Hematopoietic multipotent progenitor cell treated with erythropoietin and hydrocortisone succinate and interleukin-3 and kit ligand, for 6 days (in vitro differentiated cells): ENCODE results near the gene C2CD5.
"Not testable (repeated sequence)": the region's sequence is repeated elsewhere in the genome, so short reads cannot be mapped to it uniquely, and the experiment has no call there.

ENCODE experiments used
- DNase-seq: peaks from one replicate; pipeline ENCODE4 v3.0.0-alpha.2; 2015

The C2CD5 gene

DNA sequence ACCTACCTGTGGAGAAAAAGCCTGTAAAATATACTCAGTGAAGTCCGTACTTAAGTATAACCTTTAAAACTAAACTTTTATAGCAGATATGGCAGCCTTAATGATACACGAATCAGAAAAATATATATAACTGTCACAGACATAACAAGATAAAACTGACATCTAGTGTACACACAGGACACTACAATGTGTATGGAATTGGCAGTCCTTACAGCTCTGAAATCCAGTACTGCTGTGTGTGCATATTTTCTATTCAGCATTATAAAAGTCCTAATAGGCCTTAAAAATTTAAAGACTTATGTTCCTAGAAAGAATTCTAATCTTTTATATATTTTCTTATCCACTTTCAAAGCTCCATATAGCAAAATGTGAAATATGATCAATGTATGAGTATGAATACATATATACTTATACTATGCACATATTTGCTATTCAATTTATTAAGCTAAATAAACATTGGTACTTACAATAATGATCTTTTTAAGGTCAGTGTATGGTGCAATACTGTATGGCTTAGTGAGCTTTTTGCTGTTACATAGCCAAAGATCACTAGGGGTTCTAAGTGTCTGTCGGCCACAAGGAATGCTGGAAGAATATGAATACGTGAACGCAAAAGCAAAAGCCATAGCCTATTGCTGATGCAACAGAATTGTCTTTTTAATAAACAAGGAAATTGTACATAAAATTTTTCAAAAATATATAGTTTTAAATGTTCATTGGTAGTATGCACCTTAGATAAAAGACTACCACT lies 69.2 kb downstream of the C2CD5 start:
- no peak for DNase-seq

- DNase-seq: no peak
These were observed 71.1 kb downstream of the C2CD5 start for GRCh38 chr12:22473212-22473611.

DNA sequence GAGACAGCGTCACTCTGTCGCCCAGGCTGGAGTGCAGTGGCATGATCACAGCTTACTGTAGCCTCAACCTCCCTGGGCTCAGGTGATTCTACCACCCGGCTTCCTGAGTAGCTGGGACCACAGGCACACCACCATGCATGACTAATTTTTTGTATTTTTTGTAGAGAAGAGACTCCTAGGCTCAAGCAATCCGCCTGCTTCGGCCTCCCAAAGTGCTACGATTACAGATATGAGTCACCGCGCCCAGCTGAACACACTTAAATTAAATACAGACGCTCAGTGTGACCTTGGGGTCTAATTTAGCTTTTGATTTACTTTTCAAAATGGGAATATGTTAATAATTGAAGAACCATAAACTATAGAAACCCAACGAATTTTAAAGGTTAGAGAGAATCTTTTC lies 77.2 kb downstream of the C2CD5 start:
- no peak for DNase-seq

DNA sequence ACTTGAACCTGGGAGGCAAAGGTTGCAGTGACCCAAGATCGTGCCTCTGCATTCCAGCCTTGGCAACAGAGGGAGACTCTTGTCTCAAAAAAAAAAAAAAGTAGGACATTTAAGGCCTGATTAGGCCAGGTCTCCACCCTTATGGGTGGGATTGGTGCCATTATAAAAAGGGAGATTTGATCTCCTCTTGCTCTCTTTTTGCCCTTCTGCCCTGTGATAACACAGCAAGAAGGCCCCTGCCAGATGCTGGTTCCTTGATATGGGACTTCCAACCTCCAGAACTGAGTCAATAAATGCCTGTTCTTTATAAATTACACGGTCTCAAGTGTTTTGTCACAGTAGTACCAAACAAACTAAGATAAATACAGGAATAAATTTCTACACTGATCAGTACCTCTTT lies 81.0 kb downstream of the C2CD5 start:
- peak; percentile 73 for DNase-seq

DNA sequence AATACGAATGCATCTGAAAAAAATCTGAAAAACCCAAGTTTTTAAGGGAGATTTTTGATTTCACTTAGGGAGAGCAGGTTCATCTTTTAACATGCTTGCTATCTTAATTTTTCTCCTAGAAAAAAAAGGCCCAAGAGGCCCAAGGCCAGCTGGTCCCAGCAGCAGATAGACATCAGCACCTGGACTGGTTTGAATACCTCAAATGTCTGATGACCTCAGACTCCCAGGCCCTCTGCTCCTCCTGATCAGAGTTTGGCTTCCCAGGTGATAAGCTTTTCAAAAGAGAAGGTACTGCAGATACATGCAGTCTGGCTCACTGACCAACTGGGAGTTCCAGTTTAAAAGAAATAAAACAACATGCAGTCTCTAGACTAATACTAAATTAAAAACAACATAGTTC lies 82.6 kb downstream of the C2CD5 start:
- no peak for DNase-seq

GRCh38 chr12:22459838-22460490 lies 84.4 kb downstream of the C2CD5 start:
- DNase-seq: peak; percentile 92

- no peak for DNase-seq
These were observed 85.9 kb downstream of the C2CD5 start for GRCh38 chr12:22458298-22458937.

- no peak for DNase-seq
These were observed 87.3 kb downstream of the C2CD5 start for GRCh38 chr12:22457085-22457484.

- no peak for DNase-seq
These were observed 90.8 kb downstream of the C2CD5 start for GRCh38 chr12:22453511-22453910.

DNA sequence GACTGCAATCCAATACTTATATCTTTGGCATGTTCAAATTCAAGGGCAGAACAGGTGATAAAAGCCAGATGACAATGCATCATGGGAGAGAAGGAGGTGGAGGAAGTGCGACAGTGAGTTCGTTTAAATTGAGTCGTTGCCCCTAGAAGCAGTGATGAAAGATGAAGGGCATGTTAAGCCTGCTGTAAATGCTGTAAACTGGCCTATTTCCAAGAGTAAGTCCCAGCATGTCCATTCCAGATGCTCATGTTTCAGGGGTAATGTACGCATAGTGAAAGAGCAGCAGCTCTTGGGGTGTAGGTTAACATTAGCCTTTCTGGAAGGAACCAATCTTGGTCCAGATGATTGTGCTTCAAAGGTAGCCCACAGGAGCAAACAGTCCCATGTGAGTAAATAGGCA lies 97.1 kb downstream of the C2CD5 start:
- no peak for DNase-seq

GRCh38 chr12:22444317-22444665 lies 100.1 kb downstream of the C2CD5 start:
- not testable (repeated sequence) for DNase-seq

DNA sequence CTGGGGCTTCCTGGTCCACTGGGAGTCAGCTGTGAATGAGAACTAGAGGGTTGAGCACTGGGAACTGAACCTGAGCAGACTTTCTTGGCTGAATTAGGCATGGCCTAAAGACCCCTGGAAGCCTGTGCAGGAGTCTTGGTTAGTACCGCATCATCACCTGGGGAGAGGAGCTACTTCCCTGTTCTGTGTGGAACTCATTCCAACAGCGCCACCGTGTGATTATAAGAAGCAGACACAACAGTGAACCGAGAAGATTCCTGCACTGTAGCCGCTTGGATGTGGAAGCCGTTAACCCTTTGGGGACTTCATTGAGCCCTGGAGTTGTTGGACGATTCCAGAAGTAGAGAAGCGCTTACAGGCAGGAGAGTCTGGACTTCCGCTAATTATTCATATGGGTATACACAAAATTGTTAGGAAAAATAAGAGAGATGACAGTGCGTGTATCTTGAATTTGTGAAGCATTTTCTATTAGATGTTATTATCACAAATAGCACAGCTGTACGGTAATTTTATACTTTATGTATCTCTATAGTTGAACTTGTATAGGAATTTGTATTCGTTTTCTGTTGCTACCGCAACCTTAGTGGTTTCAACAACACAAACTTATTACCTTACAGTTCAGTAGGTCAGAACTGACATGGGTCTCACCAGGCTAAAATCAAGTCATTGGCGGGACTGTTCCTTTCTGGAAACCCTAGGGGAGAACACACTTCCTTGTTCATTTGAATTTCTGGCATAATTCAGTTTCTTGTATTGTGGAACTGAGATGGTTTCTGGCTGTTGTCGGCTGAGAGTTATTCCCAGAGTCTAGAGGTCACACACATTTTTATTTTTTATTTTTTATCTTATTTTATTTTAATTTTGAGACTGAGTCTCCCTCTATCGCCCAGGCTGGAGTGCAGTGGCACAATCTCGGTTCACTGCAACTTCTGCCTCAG lies 100.7 kb downstream of the C2CD5 start:
- DNase-seq: peak; percentile 94

DNA sequence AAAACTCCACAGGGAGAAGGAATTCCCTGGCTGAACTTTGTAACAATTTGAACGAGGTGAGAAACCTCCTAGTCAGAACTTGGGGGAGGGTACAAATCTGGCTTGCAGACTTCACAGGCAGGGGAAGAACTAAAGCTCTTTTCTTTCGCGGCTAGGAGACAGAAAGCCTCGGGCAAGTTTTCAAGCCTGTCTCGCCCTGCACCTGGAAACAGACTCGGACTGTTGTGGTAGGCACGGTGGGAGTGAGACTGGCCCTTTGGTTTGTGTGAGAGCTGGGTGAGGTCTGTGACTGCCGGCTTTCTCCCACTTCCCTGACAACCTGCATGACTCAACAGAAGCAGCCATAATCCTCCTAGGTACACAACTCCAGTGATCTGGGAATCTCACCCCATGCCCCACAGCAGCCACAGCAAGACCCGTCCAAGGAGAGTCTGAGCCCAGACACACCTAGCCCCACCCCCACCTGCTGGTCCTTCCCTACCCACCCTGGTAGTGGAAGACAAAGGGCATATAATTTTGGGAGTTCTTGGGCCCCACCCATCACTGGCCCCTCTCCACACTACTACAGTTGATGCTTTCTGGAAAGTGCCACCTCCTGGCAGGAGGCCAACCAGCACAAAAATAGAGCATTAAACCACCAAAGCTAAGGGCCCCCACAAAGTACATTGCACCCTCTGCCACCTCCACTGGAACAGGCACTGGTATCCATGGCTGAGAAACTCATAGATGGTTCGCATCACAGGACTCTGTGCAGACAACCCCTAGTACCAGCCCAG lies 107.1 kb downstream of the C2CD5 start:
- DNase-seq: no peak

DNA sequence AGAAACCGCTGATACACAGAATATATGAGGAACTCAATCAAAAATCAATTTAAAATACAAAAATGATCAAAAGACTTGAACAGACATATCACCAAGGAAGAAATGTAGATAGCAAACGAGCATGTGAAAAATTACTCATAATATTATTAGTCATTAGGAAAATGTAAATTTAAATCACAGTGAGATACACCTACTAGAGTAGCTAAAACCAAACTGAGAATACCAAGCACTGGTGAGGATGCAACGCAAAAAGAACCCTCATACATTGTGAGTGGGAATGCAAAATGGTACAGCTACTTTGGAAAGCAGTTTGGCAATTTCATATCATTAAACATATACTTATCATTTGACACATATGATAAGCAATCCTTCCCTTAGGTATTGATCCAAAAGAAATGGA lies 108.8 kb downstream of the C2CD5 start:
- no peak for DNase-seq

- DNase-seq: no peak
These were observed 112.6 kb downstream of the C2CD5 start for GRCh38 chr12:22431693-22432251.

GRCh38 chr12:22416801-22417200 lies 127.5 kb downstream of the C2CD5 start:
- no peak for DNase-seq

- DNase-seq: no peak
These were observed 128.7 kb downstream of the C2CD5 start for GRCh38 chr12:22415342-22416309.

DNA sequence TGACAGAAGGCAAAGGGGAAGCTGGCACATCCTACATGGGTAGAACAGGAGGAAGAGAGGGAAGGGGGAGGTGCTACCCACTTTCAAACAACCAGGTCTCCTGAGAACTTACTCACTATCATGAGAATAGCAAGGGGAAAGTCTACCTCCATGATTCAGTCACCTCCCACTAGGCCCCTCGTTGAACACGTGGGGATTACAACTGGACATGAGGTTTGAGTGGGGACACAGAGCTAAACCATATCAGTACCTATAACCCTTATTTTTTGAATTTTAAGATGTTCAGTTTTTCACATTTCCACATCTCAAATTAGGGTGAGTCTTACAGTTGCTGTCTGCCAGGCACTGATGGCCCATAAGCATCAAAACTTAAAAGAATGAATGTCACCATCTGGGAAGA lies 129.6 kb downstream of the C2CD5 start:
- DNase-seq: no peak

- DNase-seq: no peak
These were observed 130.8 kb downstream of the C2CD5 start for GRCh38 chr12:22413592-22413991.

GRCh38 chr12:22412581-22412980 lies 131.8 kb downstream of the C2CD5 start:
- DNase-seq: no peak

- no peak for DNase-seq
These were observed 133.9 kb downstream of the C2CD5 start for GRCh38 chr12:22410486-22410885.
